H1 (cell line): Measurements from ENCODE around the gene FBLIM1. TPM values are rescaled to one million over a fixed set of nuclear protein-coding genes. Genes with fewer than 3 reads are reported as not detected.

Experiments used
- CTCF ChIA-PET: fragments of 300-600 bp; sonication (Branson Sonifier 250); formaldehyde crosslinking; loops from one replicate; lab custom pipeline; 2021; ENCODE audit not compliant: partially characterized antibody; lab: Charles Lee
- POLR2A ChIA-PET: fragments of 300-600 bp; sonication (Branson Sonifier 250); formaldehyde crosslinking; loops from one replicate; lab custom pipeline; 2021; ENCODE audit warnings: inconsistent platforms; ENCODE audit not compliant: partially characterized antibody; lab: Charles Lee
- DNase-seq, 2 experiments: peaks; one replicate each; pipeline versions ENCODE4 v3.0.0 to v3.0.0-alpha.2; 2010 to 2022; ENCODE audit warnings: low spot score in 2 of 2, low read depth in 1 of 2, mixed read lengths in 1 of 2
- FAIRE-seq: peaks from 2 replicates; lab custom pipeline; 2011; peaks lifted over from hg19 to GRCh38; lab: Jason Lieb, UNC
- H2AFZ ChIP-seq: 2 replicates; pipeline ENCODE4 v1.8.1; 2012; ENCODE audit warnings: low read length, inconsistent platforms
- H2AK5ac ChIP-seq: 2 replicates; pipeline ENCODE4 v1.6.1; 2013; ENCODE audit warnings: low read depth, low read length
- H2BK120ac ChIP-seq: replicated peaks from 2 replicates; pipeline ENCODE3; 2013; ENCODE audit warnings: low read depth, low read length, inconsistent platforms
- H2BK12ac ChIP-seq: 2 replicates; pipeline ENCODE4 v1.6.1; 2013; ENCODE audit warnings: low read depth, low read length
- H2BK15ac ChIP-seq: 2 replicates; pipeline ENCODE4 v1.6.1; 2013; ENCODE audit warnings: low read length
- H2BK20ac ChIP-seq: 2 replicates; pipeline ENCODE4 v1.6.1; 2013; ENCODE audit warnings: low read length
- H2BK5ac ChIP-seq: 2 replicates; pipeline ENCODE4 v1.6.1; 2013; ENCODE audit warnings: low read depth, low read length
- H3K14ac ChIP-seq: 2 replicates; pipeline ENCODE4 v1.6.1; 2013; ENCODE audit warnings: inconsistent platforms; ENCODE audit not compliant: insufficient read length
- H3K18ac ChIP-seq: 2 replicates; pipeline ENCODE4 v1.6.1; 2013; ENCODE audit warnings: low read length; ENCODE audit errors: extremely low read depth
- H3K23ac ChIP-seq: 2 replicates; pipeline ENCODE4 v1.6.1; 2013; ENCODE audit warnings: inconsistent platforms; ENCODE audit not compliant: insufficient read length
- H3K23me2 ChIP-seq: 2 replicates; pipeline ENCODE4 v1.6.1; 2013; ENCODE audit warnings: low read depth, low read length
- H3K27ac ChIP-seq: 2 replicates; pipeline ENCODE4 v1.6.1; 2011; ENCODE audit warnings: low read depth, low read length, inconsistent platforms
- H3K27me3 ChIP-seq, 4 experiments: replicated peaks in 1 of 4; 1 replicate in 1 of 4; 2 replicates in 3 of 4; pipeline versions ENCODE4 v1.6.1 to v1.8.1; 2011 to 2013; ENCODE audit warnings: low read length in 3 of 4, mild to moderate bottlenecking in 3 of 4, inconsistent platforms in 2 of 4, mixed read lengths in 2 of 4, moderate library complexity in 1 of 4; ENCODE audit not compliant: control insufficient read depth in 3 of 4, insufficient read depth in 3 of 4; ENCODE audit errors: extremely low read depth in 1 of 4
- H3K36me3 ChIP-seq, 4 experiments: 2 replicates each; pipeline versions ENCODE4 v1.6.1 to v1.8.1; 2011 to 2013; ENCODE audit warnings: mild to moderate bottlenecking in 4 of 4, low read length in 3 of 4, moderate library complexity in 2 of 4, control low read depth in 1 of 4, inconsistent platforms in 1 of 4; ENCODE audit not compliant: insufficient read depth in 4 of 4, control insufficient read depth in 2 of 4
- H3K4ac ChIP-seq: replicated peaks from 2 replicates; pipeline ENCODE3; 2013; ENCODE audit warnings: low read length, low read depth, mixed read lengths, inconsistent platforms; ENCODE audit not compliant: insufficient read length
- H3K4me1 ChIP-seq, 4 experiments: replicated peaks in 1 of 4; 1 replicate in 1 of 4; 2 replicates in 3 of 4; pipeline versions ENCODE4 v1.6.1 to v1.8.1; 2011 to 2013; ENCODE audit warnings: low read length in 3 of 4, inconsistent platforms in 2 of 4, mixed read lengths in 1 of 4; ENCODE audit not compliant: insufficient read depth in 4 of 4, control insufficient read depth in 3 of 4
- H3K4me2 ChIP-seq, 2 experiments: 2 replicates each; pipeline versions ENCODE4 v1.6.1 to v1.8.1; 2011 to 2013; ENCODE audit warnings: low read depth in 2 of 2, low read length in 2 of 2, control low read depth in 1 of 2, inconsistent platforms in 1 of 2, mild to moderate bottlenecking in 1 of 2; ENCODE audit not compliant: insufficient read depth in 1 of 2
- H3K4me3 ChIP-seq, 4 experiments: fragments of 200-600, 300-600 bp in 1 of 4; sonication (generic), shearing (Covaris generic), sonication (Bioruptor Twin) in 1 of 4; 2 replicates each; pipeline versions ENCODE4 v1.5.1 to v1.8.1; 2011 to 2016; ENCODE audit warnings: low read length in 4 of 4, low read depth in 3 of 4, control low read depth in 2 of 4, inconsistent platforms in 2 of 4, mild to moderate bottlenecking in 2 of 4, mixed read lengths in 1 of 4, moderate library complexity in 1 of 4; ENCODE audit not compliant: insufficient read depth in 2 of 4; ENCODE audit errors: extremely low read depth in 1 of 4
- H3K56ac ChIP-seq: replicated peaks from 2 replicates; pipeline ENCODE3; 2013; ENCODE audit warnings: low read depth, mild to moderate bottlenecking, mixed read lengths, low read length, inconsistent platforms; ENCODE audit not compliant: insufficient read length
- H3K79me1 ChIP-seq: 2 replicates; pipeline ENCODE4 v1.6.1; 2013; ENCODE audit warnings: low read depth, low read length, control low read depth
- H3K79me2 ChIP-seq, 2 experiments: 2 replicates each; pipeline versions ENCODE4 v1.6.1 to v1.8.1; 2012 to 2013; ENCODE audit warnings: low read length in 2 of 2, mild to moderate bottlenecking in 2 of 2, inconsistent platforms in 1 of 2; ENCODE audit not compliant: insufficient read depth in 2 of 2, control insufficient read depth in 1 of 2
- H3K9ac ChIP-seq, 4 experiments: replicated peaks in 1 of 4; 1 replicate in 1 of 4; 2 replicates in 3 of 4; pipeline versions ENCODE4 v1.6.1 to v1.8.1; 2011 to 2013; ENCODE audit warnings: low read depth in 3 of 4, low read length in 3 of 4, control low read depth in 2 of 4, mild to moderate bottlenecking in 2 of 4, moderate library complexity in 2 of 4, inconsistent platforms in 1 of 4; ENCODE audit errors: extremely low read depth in 1 of 4
- H3K9me3 ChIP-seq, 2 experiments: 2 replicates each; pipeline versions ENCODE4 v1.6.1 to v1.8.1; 2012 to 2013; ENCODE audit warnings: mild to moderate bottlenecking in 2 of 2, moderate library complexity in 2 of 2, control low read depth in 1 of 2, inconsistent platforms in 1 of 2, low read depth in 1 of 2, low read length in 1 of 2, mixed read lengths in 1 of 2; ENCODE audit not compliant: insufficient read depth in 2 of 2
- H4K20me1 ChIP-seq, 2 experiments: replicated peaks in 1 of 2; 2 replicates each; pipeline versions ENCODE3 to v1.8.1; 2011 to 2013; ENCODE audit warnings: inconsistent platforms in 2 of 2, low read length in 2 of 2, mild to moderate bottlenecking in 1 of 2; ENCODE audit not compliant: insufficient read depth in 2 of 2, control insufficient read depth in 1 of 2
- H4K5ac ChIP-seq: 2 replicates; pipeline ENCODE4 v1.6.1; 2013; ENCODE audit warnings: low read length, low read depth, mixed read lengths, inconsistent platforms; ENCODE audit not compliant: insufficient read length
- H4K8ac ChIP-seq: 2 replicates; pipeline ENCODE4 v1.8.0; 2013; ENCODE audit warnings: mild to moderate bottlenecking, moderate library complexity, low read length, inconsistent platforms; ENCODE audit not compliant: insufficient read depth; ENCODE audit errors: extremely low read depth
- H4K91ac ChIP-seq: replicated peaks from 2 replicates; pipeline ENCODE3; 2013; ENCODE audit warnings: low read length, mixed read lengths, inconsistent platforms; ENCODE audit not compliant: insufficient read length
- KDM1A ChIP-seq: fragments of 200-600, 300-600 bp; sonication (generic); IDR thresholded peaks from 2 replicates; pipeline ENCODE4 v1.7.1; 2016; ENCODE audit warnings: mild to moderate bottlenecking, low read length, borderline replicate concordance
- TAF1 ChIP-seq: IDR thresholded peaks from 2 replicates; pipeline ENCODE4 v1.6.1; 2011; ENCODE audit warnings: mild to moderate bottlenecking, low read depth, low read length
- YY1 ChIP-seq: IDR thresholded peaks from 2 replicates; pipeline ENCODE4 v1.6.1; 2011; ENCODE audit warnings: low read depth, mild to moderate bottlenecking, low read length
- WGBS, 2 experiments: shearing (Covaris generic) in 1 of 2; methylation state at CpG; one replicate each; pipeline versions ENCODE4 v1.1.6 to v1.1.7; 2013 to 2015; ENCODE audit warnings: low lambda C conversion rate in 2 of 2, mixed read lengths in 2 of 2, inconsistent platforms in 1 of 2, low coverage in 1 of 2, missing lambda C conversion rate in 1 of 2; ENCODE audit not compliant: insufficient replicate concordance in 2 of 2, insufficient coverage in 1 of 2, insufficient read length in 1 of 2; ENCODE audit errors: extremely low coverage in 1 of 2, missing lambda C conversion rate in 1 of 2; 5-methylcytosine and 5-hydroxymethylcytosine counted together
- polyA plus RNA-seq, 7 experiments: library from polyadenylated mRNA; depleted of rRNA in 3 of 7; stranded (reverse) in 5 of 7; unstranded in 2 of 7; fragments of >200 nt in 5 of 7; fragments of 200-250 nt in 2 of 7; gene quantifications; 1 replicate in 5 of 7; 2 replicates in 1 of 7; 4 replicates in 1 of 7; pipeline versions ENCODE4 v1.2.1 to v1.2.3, GENCODE V29; 2011 to 2013; ENCODE audit warnings: missing spikeins in 2 of 7, mixed read lengths in 2 of 7
- total RNA-seq: library from RNA; stranded (reverse); fragmentation: NEBNext Ultra II Directional; extraction: Animal tissue kit (Norgen Biotek cat#: 25700); gene quantifications from 2 replicates; pipeline ENCODE4 v1.2.1, GENCODE V29; 2021

The FBLIM1 gene
- total and polyA plus RNA-seq, 2 of the 8 experiments (the other 6 are each of a cell fraction or from before 2014, with no cell fraction given), result 66.6 to 66.7 TPM

GRCh38 chr1:15742339-15742801, 16.2 kb upstream of the FBLIM1 start, which contains the start of gene TMEM82:
Gene TMEM82 (plus strand): TSS chr1:15742499. CDS start chr1:15742560, 61 bp downstream.
- Histone ChIP-seq H4K91ac (peak within 1 kb of the TSS; percentile 91), H3K23ac (no peak within 1 kb of the TSS), H3K27ac (no peak within 1 kb of the TSS), H2AK5ac (0 out of 2 replicates have a peak within 1 kb of the TSS, but pooled peaks have one; percentile 13), H3K4me2 (peak within 1 kb of the TSS; percentile 16 to 59; a peak in 3 of 4 replicates), H3K79me2 (no peaks in the 10 kb centered on the region), H3K4me1 (peaks cover 0 to 18% (median 5%) of the 10 kb centered on the region in 4 experiments; a peak in 5 of 7 replicates), H3K56ac (peak within 1 kb of the TSS; percentile 39), H3K18ac (peak within 1 kb of the TSS; percentile 33), H2AFZ (peak within 1 kb of the TSS; percentile 95), H3K27me3 (no peaks in the 10 kb centered on the region), H3K36me3 (no peaks in the 10 kb centered on the region), H3K4ac (peak within 1 kb of the TSS; percentile 29), H3K9me3 (no peaks in the 10 kb centered on the region), H4K8ac (peak within 1 kb of the TSS; percentile 76), H2BK20ac (no peak within 1 kb of the TSS), H2BK5ac (no peak within 1 kb of the TSS; the same call in 1 of the 2 replicates), H3K79me1 (no peaks in the 10 kb centered on the region), H4K5ac (peak within 1 kb of the TSS; percentile 62), H3K9ac (no peak within 1 kb of the TSS; a peak in 1 of 7 replicates), H3K23me2 (no peaks in the 10 kb centered on the region; the same call in 1 of the 2 replicates), H4K20me1 (peaks cover 2% of the 10 kb centered on the region in 2 experiments), H2BK120ac (no peak within 1 kb of the TSS), H3K14ac (no peak within 1 kb of the TSS), H2BK12ac (peak within 1 kb of the TSS; percentile 75; the same call in 1 of the 2 replicates), H3K4me3 (peak within 1 kb of the TSS in 1 of 4 experiments; percentile 44; a peak in 2 of 8 replicates), H2BK15ac (peak within 1 kb of the TSS; percentile 72; the same call in 1 of the 2 replicates)
- TF ChIP-seq KDM1A, result peak; percentile 39; the same call in 1 of the 2 replicates
- TF ChIP-seq YY1, result no peak
- peak; percentile 27; the same call in 1 of the 2 replicates for TF ChIP-seq TAF1
- 57% methylated on average over 3 of the region's 14 CpGs; no CpG with 5 or more reads in 1 of the 2 experiments for WGBS, 2 experiments
- ChIA-PET POLR2A (interaction anchor here (0.9 to 1.4 kb wide), 5 partner anchors 12 to 227 kb away, joined by 3 to 4 read pairs (median 3); no protein-coding TSS in a partner anchor), CTCF (interaction anchor here (1.0 to 6.1 kb wide), 9 partner anchors 11 to 155 kb away, joined by 3 to 41 read pairs (median 9); no protein-coding TSS in a partner anchor)
- DNase-seq, result peak in 1 of 2 experiments; percentile 67
- FAIRE-seq, result no peak
